GM23248 (cell line): ENCODE results near the gene RASSF9.

Experiments
- EZH2 ChIP-seq: fragments of 200-600 bp; sonication (generic); IDR thresholded peaks from 2 replicates; pipeline ENCODE4 v1.6.1; 2018; ENCODE audit warnings: antibody characterized with exemption, mild to moderate bottlenecking; ENCODE audit not compliant: insufficient read depth, poor library complexity, severe bottlenecking
- EZH2phosphoT487 ChIP-seq: fragments of 200-600 bp; sonication (generic); IDR thresholded peaks from 2 replicates; pipeline ENCODE4 v1.6.1; 2018; ENCODE audit warnings: antibody characterized with exemption, moderate library complexity, mild to moderate bottlenecking, low read depth; ENCODE audit not compliant: insufficient read depth

- TF ChIP-seq EZH2 (no peak), EZH2phosphoT487 (no peak)
These were observed 32.3 kb downstream of the RASSF9 start for GRCh38 chr12:85803923-85804322.
